ENCODE data around the gene VDR. TPM values are rescaled to one million over a fixed set of nuclear protein-coding genes. Genes with fewer than 3 reads are reported as not detected.

The VDR gene
- total RNA-seq, 1 donor, result 32.2 TPM

DNA sequence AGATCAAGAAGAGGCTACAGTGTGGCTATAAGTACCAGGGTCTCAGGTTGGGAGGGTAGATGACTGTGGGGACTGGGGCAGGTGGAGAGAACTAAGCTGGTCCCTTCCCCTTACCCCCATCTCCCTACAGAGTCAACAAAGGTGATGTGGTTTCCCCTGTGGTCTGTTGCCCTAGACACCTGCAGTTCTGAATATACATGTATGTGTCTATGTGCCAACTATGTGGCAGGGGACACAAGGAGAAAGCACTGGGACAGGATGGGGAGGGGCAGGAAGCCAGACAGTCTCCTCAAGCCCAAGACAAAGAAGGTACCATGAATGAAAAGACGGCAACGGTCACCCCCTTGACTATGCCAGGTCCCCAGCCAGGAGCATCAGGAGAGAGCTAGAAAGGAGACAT is 80.6 kb downstream of the VDR start:
- no peak overlapping the region for H2AFZ ChIP-seq (ENCODE audit: low read length)
- no peaks in the 10 kb centered on the region for H3K36me3 ChIP-seq (ENCODE audit: insufficient read depth, low read length)
- no peaks in the 10 kb centered on the region for H3K9me3 ChIP-seq (ENCODE audit: low read depth, low read length)
- TF ChIP-seq CTCF (IDR thresholded peaks at IDR 0.05; ENCODE audit: extremely low read depth, low read depth, low read length), result no peak
- H3K4me1 ChIP-seq (ENCODE audit: insufficient read depth, low read length), result peaks cover 32% of the 10 kb centered on the region
- no peak overlapping the region for H3K4me3 ChIP-seq (ENCODE audit: insufficient read depth, low read length)
- H3K27me3 ChIP-seq (ENCODE audit: insufficient read depth, low read length), result no peaks in the 10 kb centered on the region
- H3K27ac ChIP-seq (ENCODE audit: low read depth, low read length), result no peak overlapping the region
- no peaks in the 10 kb centered on the region for H4K20me1 ChIP-seq (ENCODE audit: insufficient read depth, low read length)
- DNase-seq (ENCODE audit: insufficient read length, low spot score, missing footprints), result no peak
- H3K79me2 ChIP-seq (ENCODE audit: insufficient read depth, low read length), result peaks cover 7% of the 10 kb centered on the region
- no peak overlapping the region for H3K4me2 ChIP-seq (ENCODE audit: insufficient read depth, low read length)

DNA sequence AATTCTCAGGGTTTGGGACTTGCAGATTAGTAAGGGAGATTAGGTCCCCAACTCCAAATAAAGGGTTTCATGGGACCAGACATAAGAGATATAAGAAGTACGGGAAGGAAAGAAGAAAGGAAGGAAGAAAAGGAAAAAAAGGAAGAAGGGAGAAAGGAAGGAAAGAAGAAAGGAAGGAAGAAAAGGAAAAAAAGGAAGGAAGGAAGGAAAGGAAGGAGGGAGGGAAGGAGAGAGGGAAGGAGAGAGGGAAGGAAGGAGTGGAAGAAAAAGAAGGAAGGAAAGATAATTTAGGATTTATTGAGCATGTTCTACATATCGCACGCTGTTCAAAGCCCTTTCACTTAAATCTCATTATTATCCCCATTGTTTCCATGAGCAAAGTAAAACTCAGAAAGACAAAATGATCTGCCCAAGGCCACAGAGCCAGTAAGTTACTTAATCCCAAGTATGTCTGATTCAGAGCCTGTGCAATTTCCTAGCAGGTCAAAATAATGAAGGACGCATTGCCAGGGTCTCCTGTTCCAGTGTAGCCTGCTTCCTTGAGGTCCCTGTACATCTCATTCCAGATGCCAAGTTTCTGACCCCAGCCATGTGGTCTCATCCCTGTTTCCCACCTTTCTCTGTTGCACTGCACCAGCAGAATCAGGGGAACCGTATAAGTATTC is 81.2 kb downstream of the VDR start:
- Histone ChIP-seq H3K79me2 (ENCODE audit: insufficient read depth, low read length) (peaks cover 13% of the 10 kb centered on the region), H3K9me3 (ENCODE audit: low read depth, low read length) (no peaks in the 10 kb centered on the region), H4K20me1 (ENCODE audit: insufficient read depth, low read length) (peaks cover 4% of the 10 kb centered on the region), H3K27ac (ENCODE audit: low read depth, low read length) (no peak overlapping the region), H2AFZ (ENCODE audit: low read length) (no peak overlapping the region), H3K36me3 (ENCODE audit: insufficient read depth, low read length) (no peaks in the 10 kb centered on the region), H3K27me3 (ENCODE audit: insufficient read depth, low read length) (no peaks in the 10 kb centered on the region), H3K4me1 (ENCODE audit: insufficient read depth, low read length) (peaks cover 31% of the 10 kb centered on the region), H3K4me2 (ENCODE audit: insufficient read depth, low read length) (no peak overlapping the region), H3K4me3 (ENCODE audit: insufficient read depth, low read length) (no peak overlapping the region)
- no peak for TF ChIP-seq CTCF (IDR thresholded peaks at IDR 0.05; ENCODE audit: extremely low read depth, low read depth, low read length)
- peak; percentile 71 for DNase-seq (ENCODE audit: insufficient read length, low spot score, missing footprints)

DNA sequence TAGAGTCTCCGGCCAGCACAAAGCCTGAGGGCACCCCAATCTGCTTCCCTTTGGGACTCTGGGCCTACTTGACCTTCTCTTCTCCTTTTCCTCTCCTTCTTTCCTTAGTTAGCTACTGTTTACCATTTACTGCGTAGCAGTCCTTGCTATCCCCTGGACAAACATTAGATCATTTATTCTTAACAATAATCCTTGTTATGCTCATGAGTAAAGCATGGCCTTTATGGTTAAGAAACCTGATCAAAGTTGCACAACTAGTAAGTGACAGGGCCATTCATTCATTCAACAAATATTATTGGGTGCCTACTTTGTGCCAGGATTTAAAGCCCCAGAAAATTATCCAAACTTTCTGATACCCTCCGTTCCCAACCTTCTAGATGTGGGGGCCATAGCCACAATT is 81.9 kb downstream of the VDR start:
- no peak overlapping the region for H2AFZ ChIP-seq (ENCODE audit: low read length)
- H3K36me3 ChIP-seq (ENCODE audit: insufficient read depth, low read length), result no peaks in the 10 kb centered on the region
- peaks cover 11% of the 10 kb centered on the region for H4K20me1 ChIP-seq (ENCODE audit: insufficient read depth, low read length)
- H3K4me3 ChIP-seq (ENCODE audit: insufficient read depth, low read length), result no peak overlapping the region
- peaks cover 20% of the 10 kb centered on the region for H3K79me2 ChIP-seq (ENCODE audit: insufficient read depth, low read length)
- no peaks in the 10 kb centered on the region for H3K27me3 ChIP-seq (ENCODE audit: insufficient read depth, low read length)
- H3K9me3 ChIP-seq (ENCODE audit: low read depth, low read length), result no peaks in the 10 kb centered on the region
- H3K27ac ChIP-seq (ENCODE audit: low read depth, low read length), result no peak overlapping the region
- no peak for TF ChIP-seq CTCF (IDR thresholded peaks at IDR 0.05; ENCODE audit: extremely low read depth, low read depth, low read length)
- H3K4me1 ChIP-seq (ENCODE audit: insufficient read depth, low read length), result peaks cover 38% of the 10 kb centered on the region
- no peak overlapping the region for H3K4me2 ChIP-seq (ENCODE audit: insufficient read depth, low read length)
- peak; percentile 55 for DNase-seq (ENCODE audit: insufficient read length, low spot score, missing footprints)

- H3K9me3 ChIP-seq (ENCODE audit: low read depth, low read length), result no peaks in the 10 kb centered on the region
- H4K20me1 ChIP-seq (ENCODE audit: insufficient read depth, low read length), result peaks cover 16% of the 10 kb centered on the region
- peaks cover 24% of the 10 kb centered on the region for H3K79me2 ChIP-seq (ENCODE audit: insufficient read depth, low read length)
- no peaks in the 10 kb centered on the region for H3K27me3 ChIP-seq (ENCODE audit: insufficient read depth, low read length)
- TF ChIP-seq CTCF (IDR thresholded peaks at IDR 0.05; ENCODE audit: extremely low read depth, low read depth, low read length), result no peak
- no peak overlapping the region for H3K4me3 ChIP-seq (ENCODE audit: insufficient read depth, low read length)
- no peak overlapping the region for H2AFZ ChIP-seq (ENCODE audit: low read length)
- no peaks in the 10 kb centered on the region for H3K36me3 ChIP-seq (ENCODE audit: insufficient read depth, low read length)
- no peak overlapping the region for H3K4me2 ChIP-seq (ENCODE audit: insufficient read depth, low read length)
- DNase-seq (ENCODE audit: insufficient read length, low spot score, missing footprints), result no peak
- H3K27ac ChIP-seq (ENCODE audit: low read depth, low read length), result no peak overlapping the region
- peaks cover 43% of the 10 kb centered on the region for H3K4me1 ChIP-seq (ENCODE audit: insufficient read depth, low read length)
Measured at GRCh38 chr12:47822401-47822800, 82.4 kb downstream of the VDR start.

Data from osteoblast (primary cell).